Fibroblast of the aortic adventitia (primary cell): ENCODE data around the gene CSTF3. TPM values are rescaled to one million over a fixed set of nuclear protein-coding genes. Genes with fewer than 3 reads are reported as not detected.
"Not testable (repeated sequence)": the region's sequence is repeated elsewhere in the genome, so short reads cannot be mapped to it uniquely, and the experiment has no call there.

Experiments
- DNase-seq: peaks from one replicate; pipeline ENCODE4 v3.0.0-alpha.2; 2010; ENCODE audit warnings: low read depth
- H3K4me3 ChIP-seq: 2 replicates; pipeline ENCODE4 v1.5.1; 2011; ENCODE audit warnings: low read depth, mild to moderate bottlenecking, control low read depth, low read length, moderate library complexity
- CTCF ChIP-seq: IDR thresholded peaks from 2 replicates; pipeline ENCODE4 v1.5.1; 2011; ENCODE audit warnings: mild to moderate bottlenecking, low read length, control low read depth, inconsistent platforms; ENCODE audit not compliant: insufficient read depth
- total RNA-seq: library from RNA; depleted of rRNA; stranded (reverse); fragments of >200 nt; gene quantifications from 2 replicates; pipeline ENCODE4 v1.2.3, GENCODE V29; 2012; ENCODE audit warnings: low replicate concordance

The CSTF3 gene
- total RNA-seq, 1 donor: 35.4 TPM

DNA sequence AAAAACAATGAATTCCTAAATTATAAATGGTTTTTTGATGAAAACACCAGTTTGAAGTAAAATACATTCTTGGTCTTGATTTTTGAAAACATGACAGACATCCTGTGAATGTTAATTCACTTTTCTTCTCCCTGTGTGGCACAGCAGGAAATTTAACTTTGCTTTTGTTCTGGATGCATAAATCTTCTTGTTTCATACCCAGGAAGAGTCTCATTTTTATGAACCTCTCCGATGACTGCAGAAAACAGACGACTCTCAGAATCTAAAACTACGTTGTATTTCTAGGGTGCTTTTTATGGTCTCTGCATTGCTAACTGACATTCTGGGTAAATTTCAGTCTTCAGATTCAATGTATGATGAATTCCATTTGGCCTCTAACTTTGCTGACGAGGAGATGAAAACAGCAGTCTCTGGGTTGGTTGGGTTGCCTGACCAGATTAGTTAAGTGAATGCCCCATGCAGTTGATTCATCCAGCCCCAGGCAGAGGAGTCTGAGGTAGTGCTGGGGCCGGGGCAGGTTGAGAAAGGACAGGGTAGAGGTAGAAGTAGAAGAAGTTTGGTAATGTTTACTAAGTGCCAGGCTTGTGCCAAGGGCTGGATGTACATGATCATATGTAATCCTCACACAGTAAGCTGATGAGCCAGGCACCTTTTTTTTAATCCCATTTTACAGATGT is 101.8 kb downstream of the CSTF3 start:
- DNase-seq: no peak
- H3K4me3 ChIP-seq: no peak overlapping the region
- no peak for TF ChIP-seq CTCF

DNA sequence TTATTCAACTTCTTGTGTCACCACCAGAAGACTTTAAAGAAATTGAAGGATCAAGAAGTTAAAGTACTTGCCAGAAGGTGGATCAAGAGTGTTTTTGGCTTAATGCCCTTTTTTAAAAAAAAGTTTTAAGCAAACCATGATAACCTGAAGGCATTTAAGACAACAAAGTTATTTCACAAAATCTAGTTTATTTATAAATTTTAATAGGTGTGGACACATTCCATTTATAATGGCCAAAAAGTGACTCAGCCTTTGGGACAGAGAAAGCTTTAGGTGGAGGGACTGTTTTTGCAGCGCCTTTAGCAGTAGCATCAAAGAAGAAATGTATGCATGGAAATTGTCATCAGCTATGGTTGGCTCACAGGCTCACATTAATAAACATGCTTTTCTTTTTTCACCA is 104.0 kb downstream of the CSTF3 start:
- peak; percentile 18 for DNase-seq
- no peak for TF ChIP-seq CTCF
- no peak overlapping the region for H3K4me3 ChIP-seq

DNA sequence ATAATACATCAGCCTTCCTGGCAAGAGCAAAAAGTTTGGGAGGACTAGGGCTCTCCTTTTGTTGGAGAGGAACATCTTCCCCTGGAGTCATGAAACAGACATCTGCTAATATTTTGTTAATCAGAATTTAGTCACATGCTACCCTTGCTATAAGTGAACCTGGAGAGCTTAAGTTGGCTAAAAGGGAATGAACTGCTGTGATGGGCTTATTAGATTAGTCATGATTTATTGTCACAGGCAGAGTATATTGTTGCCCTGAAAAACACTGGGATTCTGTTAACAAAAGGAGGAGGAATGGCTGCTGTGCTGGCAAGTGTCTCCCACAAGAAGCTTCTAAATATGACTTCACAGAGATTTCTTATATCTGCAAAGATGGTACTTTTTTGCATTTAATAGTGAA is 105.9 kb downstream of the CSTF3 start:
- DNase-seq: peak; percentile 2
- H3K4me3 ChIP-seq: no peak overlapping the region
- TF ChIP-seq CTCF: no peak

GRCh38 chr11:33052231-33052630 is 109.0 kb downstream of the CSTF3 start:
- no peak overlapping the region for H3K4me3 ChIP-seq
- TF ChIP-seq CTCF: no peak
- DNase-seq: no peak

GRCh38 chr11:33049565-33050408 is 111.5 kb downstream of the CSTF3 start:
- not testable (repeated sequence) for H3K4me3 ChIP-seq, DNase-seq

GRCh38 chr11:33048701-33049100 is 112.6 kb downstream of the CSTF3 start:
- not testable (repeated sequence) for H3K4me3 ChIP-seq, DNase-seq

GRCh38 chr11:33045551-33046255 is 115.6 kb downstream of the CSTF3 start:
- peak; percentile 72 for DNase-seq
- no peak for TF ChIP-seq CTCF

More at GRCh38 chr11:33045551-33046255, 115.6 kb downstream of the CSTF3 start:
- H3K4me3 ChIP-seq: no peak overlapping the region
